A549 (cell line): ENCODE results near the gene TSPAN14.

Experiments used
- CHD2 ChIP-seq: fragments of 150-350 bp; IDR thresholded peaks from 2 replicates; pipeline ENCODE4 v1.6.1; 2014; ENCODE audit warnings: low read length; ENCODE audit not compliant: partially characterized antibody
- FOSL2 ChIP-seq, 2 experiments: fragments of 450-650 bp in 1 of 2; fragments of >200 bp in 1 of 2; sonication (Bioruptor Twin) in 1 of 2; formaldehyde crosslinking; IDR thresholded peaks; 2 replicates each; pipeline versions ENCODE4 v1.5.0 to v1.6.1; 2016 to 2020; ENCODE audit warnings: mild to moderate bottlenecking in 1 of 2, moderate library complexity in 1 of 2
- MYC ChIP-seq: IDR thresholded peaks from 2 replicates; pipeline ENCODE4 v1.6.1; 2012; ENCODE audit warnings: mild to moderate bottlenecking, inconsistent platforms, low read length, improper control_type of control experiment, borderline replicate concordance
- POLR2A ChIP-seq: IDR thresholded peaks from 2 replicates; pipeline ENCODE4 v1.6.1; 2012; ENCODE audit warnings: mild to moderate bottlenecking, low read length
- SMC3 ChIP-seq: fragments of >200 bp; sonication (Bioruptor Twin); formaldehyde crosslinking; IDR thresholded peaks from 3 replicates; pipeline ENCODE4 v1.6.1; 2018; ENCODE audit warnings: inconsistent platforms
- ZFP36 ChIP-seq: fragments of 450-650 bp; IDR thresholded peaks from 2 replicates; pipeline ENCODE4 v1.6.1; 2014; ENCODE audit warnings: borderline replicate concordance; ENCODE audit not compliant: partially characterized antibody
- TF ChIP-seq, protein P1 (sequence below): fragments of >200 bp; sonication (Bioruptor Twin); formaldehyde crosslinking; IDR thresholded peaks from 3 replicates; pipeline ENCODE4 v1.5.1; 2016

DNA sequence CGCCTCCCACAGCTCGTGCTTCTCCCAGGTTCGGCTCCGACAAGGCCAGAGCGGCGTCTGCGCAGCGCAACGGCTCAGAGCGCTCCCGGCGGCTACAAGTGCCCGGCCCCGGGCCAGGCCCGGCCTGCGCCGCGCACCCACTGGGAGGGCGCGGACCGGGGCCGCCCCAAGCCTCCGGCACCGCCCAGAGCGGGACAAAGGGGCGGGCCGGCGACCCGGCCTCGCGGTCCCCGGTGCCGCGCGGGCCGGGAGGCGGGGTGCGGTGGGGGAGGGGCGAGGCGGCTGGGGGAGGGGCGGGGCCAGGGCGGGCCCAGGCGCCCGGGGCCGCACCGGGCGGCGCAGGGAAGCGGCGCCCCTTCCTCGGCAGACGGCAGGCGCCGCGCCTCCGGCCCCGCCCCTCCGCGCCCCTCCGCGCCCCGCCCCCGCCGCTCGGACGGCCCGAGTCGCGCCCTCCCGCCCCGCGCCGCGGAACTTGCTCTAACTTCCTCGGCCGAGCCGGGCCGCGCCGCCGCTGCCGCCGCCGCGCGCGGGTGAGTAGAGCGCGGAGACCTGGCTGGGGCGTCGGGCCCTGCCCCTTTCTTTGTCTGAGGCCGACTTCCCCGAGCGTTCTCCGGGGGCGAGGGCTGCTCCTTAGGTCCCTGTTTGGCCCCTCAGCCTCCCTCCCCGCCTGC lies at the start of gene TSPAN14:
- TF ChIP-seq MYC = no peak
- TF ChIP-seq POLR2A = peak; percentile 86
- TF ChIP-seq, protein P1, sequence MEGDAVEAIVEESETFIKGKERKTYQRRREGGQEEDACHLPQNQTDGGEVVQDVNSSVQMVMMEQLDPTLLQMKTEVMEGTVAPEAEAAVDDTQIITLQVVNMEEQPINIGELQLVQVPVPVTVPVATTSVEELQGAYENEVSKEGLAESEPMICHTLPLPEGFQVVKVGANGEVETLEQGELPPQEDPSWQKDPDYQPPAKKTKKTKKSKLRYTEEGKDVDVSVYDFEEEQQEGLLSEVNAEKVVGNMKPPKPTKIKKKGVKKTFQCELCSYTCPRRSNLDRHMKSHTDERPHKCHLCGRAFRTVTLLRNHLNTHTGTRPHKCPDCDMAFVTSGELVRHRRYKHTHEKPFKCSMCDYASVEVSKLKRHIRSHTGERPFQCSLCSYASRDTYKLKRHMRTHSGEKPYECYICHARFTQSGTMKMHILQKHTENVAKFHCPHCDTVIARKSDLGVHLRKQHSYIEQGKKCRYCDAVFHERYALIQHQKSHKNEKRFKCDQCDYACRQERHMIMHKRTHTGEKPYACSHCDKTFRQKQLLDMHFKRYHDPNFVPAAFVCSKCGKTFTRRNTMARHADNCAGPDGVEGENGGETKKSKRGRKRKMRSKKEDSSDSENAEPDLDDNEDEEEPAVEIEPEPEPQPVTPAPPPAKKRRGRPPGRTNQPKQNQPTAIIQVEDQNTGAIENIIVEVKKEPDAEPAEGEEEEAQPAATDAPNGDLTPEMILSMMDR = no peak; the same call in 2 of the 3 replicates
- TF ChIP-seq ZFP36 = no peak
- no peak for TF ChIP-seq SMC3
- TF ChIP-seq CHD2 = no peak
- TF ChIP-seq FOSL2 (IDR thresholded peaks at IDR 0.05) = no peak
- no peak for TF ChIP-seq FOSL2 (CRISPR knock-in tag; IDR thresholded peaks at IDR 0.05)
